ENCODE results near the gene CXCL10.

DNA sequence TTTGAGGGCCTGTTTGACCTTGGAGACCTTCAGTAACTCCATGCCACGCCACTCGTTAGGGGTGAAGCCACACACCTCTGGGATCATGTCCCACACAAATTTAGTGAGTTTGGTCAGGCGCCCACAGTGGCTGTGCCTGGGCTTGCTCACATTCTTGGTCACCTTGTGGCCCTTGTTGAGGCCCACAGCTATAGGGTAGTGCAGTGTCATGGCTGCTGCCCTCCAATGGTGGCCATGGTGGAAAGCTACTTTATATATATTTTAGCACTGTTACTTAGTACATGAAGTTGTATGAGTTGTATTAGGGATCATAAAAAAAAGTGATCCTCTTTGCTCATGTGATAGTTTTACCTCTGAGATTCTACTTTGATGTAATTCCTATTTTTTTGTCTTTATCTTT, 13.6 kb upstream of the CXCL10 start:
- TF ChIP-seq SPI1 (IDR thresholded peaks at IDR 0.05; ENCODE audit: borderline replicate concordance, low read depth): no peak
- TF ChIP-seq, protein P1, sequence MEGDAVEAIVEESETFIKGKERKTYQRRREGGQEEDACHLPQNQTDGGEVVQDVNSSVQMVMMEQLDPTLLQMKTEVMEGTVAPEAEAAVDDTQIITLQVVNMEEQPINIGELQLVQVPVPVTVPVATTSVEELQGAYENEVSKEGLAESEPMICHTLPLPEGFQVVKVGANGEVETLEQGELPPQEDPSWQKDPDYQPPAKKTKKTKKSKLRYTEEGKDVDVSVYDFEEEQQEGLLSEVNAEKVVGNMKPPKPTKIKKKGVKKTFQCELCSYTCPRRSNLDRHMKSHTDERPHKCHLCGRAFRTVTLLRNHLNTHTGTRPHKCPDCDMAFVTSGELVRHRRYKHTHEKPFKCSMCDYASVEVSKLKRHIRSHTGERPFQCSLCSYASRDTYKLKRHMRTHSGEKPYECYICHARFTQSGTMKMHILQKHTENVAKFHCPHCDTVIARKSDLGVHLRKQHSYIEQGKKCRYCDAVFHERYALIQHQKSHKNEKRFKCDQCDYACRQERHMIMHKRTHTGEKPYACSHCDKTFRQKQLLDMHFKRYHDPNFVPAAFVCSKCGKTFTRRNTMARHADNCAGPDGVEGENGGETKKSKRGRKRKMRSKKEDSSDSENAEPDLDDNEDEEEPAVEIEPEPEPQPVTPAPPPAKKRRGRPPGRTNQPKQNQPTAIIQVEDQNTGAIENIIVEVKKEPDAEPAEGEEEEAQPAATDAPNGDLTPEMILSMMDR (IDR thresholded peaks at IDR 0.05; ENCODE audit: insufficient read depth, low read length): no peak
